Uterus (tissue), 4 donors: ENCODE data around the gene PTPRH. TPM values are rescaled to one million over a fixed set of nuclear protein-coding genes. Genes with fewer than 3 reads are reported as not detected.

Source experiments
- DNase-seq, 2 donors: peaks; one replicate each; pipeline ENCODE4 v3.0.0-alpha.2; 2019 to 2020
- H3K27ac ChIP-seq, 2 donors: fragments of 200-600 bp; sonication (generic); 1 replicate in 1 of 2; 2 replicates in 1 of 2; pipeline ENCODE4 v1.5.1; 2016 to 2018
- H3K27me3 ChIP-seq, 2 donors: fragments of 200-600 bp; sonication (generic); one replicate each; pipeline ENCODE4 v1.5.1; 2018 to 2019; ENCODE audit warnings: control low read depth in 1 of 2
- H3K36me3 ChIP-seq, 2 donors: fragments of 200-600 bp; sonication (generic); one replicate each; pipeline ENCODE4 v1.5.1; 2019; ENCODE audit warnings: control low read depth in 1 of 2
- H3K4me1 ChIP-seq, 2 donors: fragments of 200-600 bp; sonication (generic); one replicate each; pipeline ENCODE4 v1.5.1; 2018 to 2019; ENCODE audit warnings: control low read depth in 1 of 2
- H3K4me3 ChIP-seq, 2 donors: fragments of 200-600 bp; sonication (generic); 1 replicate in 1 of 2; 2 replicates in 1 of 2; pipeline ENCODE4 v1.5.1; 2018 to 2019; ENCODE audit warnings: mild to moderate bottlenecking in 1 of 2
- H3K9me3 ChIP-seq, 2 donors: fragments of 200-600 bp; sonication (generic); one replicate each; pipeline ENCODE4 v1.5.1; 2019; ENCODE audit warnings: control low read depth in 1 of 2
- POLR2A ChIP-seq, 2 donors: fragments of 450-650 bp; IDR thresholded peaks; one replicate each; pipeline ENCODE4 v1.6.1; 2016; ENCODE audit warnings: antibody characterized with exemption in 2 of 2, mild to moderate bottlenecking in 1 of 2, moderate library complexity in 1 of 2
- intact Hi-C: fragments of 100-400 bp; cut with DNase I; formaldehyde crosslinking; loops from one replicate; pipeline ENCODE4 v1.15.1; 2023; ENCODE audit warnings: low total_unique reads
- total RNA-seq, 4 donors: library from RNA; depleted of rRNA in 3 of 4; stranded (reverse); fragments of >200 nt in 3 of 4; gene quantifications; one replicate each; pipeline versions ENCODE4 v1.1.0 to v1.2.4, GENCODE V29; 2014 to 2023
- TF ChIP-seq, protein P1 (sequence below), 4 experiments: fragments of 200-600 bp in 2 of 4; fragments of 450-650 bp in 2 of 4; sonication (generic) in 2 of 4; IDR thresholded peaks; one replicate each; pipeline ENCODE4 v1.5.1; 2016 to 2019; ENCODE audit warnings: antibody characterized with exemption in 4 of 4, mild to moderate bottlenecking in 2 of 4, moderate library complexity in 1 of 4
- donor health status: DM: yes; HTN: yes; CAD: no.

The PTPRH gene
- total RNA-seq, 4 donors from 2014 or later = 0.29 to 3.8 (median 3.2) TPM; not detected in 1

- Histone ChIP-seq H3K4me3 (no peak overlapping the region), H3K27me3 (peaks cover 18 to 27% of the 10 kb centered on the region in 2 donors), H3K4me1 (no peaks in the 10 kb centered on the region), H3K9me3 (no peaks in the 10 kb centered on the region), H3K36me3 (no peaks in the 10 kb centered on the region), H3K27ac (no peak overlapping the region)
- no peak for DNase-seq
- TF ChIP-seq, protein P1, sequence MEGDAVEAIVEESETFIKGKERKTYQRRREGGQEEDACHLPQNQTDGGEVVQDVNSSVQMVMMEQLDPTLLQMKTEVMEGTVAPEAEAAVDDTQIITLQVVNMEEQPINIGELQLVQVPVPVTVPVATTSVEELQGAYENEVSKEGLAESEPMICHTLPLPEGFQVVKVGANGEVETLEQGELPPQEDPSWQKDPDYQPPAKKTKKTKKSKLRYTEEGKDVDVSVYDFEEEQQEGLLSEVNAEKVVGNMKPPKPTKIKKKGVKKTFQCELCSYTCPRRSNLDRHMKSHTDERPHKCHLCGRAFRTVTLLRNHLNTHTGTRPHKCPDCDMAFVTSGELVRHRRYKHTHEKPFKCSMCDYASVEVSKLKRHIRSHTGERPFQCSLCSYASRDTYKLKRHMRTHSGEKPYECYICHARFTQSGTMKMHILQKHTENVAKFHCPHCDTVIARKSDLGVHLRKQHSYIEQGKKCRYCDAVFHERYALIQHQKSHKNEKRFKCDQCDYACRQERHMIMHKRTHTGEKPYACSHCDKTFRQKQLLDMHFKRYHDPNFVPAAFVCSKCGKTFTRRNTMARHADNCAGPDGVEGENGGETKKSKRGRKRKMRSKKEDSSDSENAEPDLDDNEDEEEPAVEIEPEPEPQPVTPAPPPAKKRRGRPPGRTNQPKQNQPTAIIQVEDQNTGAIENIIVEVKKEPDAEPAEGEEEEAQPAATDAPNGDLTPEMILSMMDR (IDR thresholded peaks at IDR 0.05) = no peak
- no peak for TF ChIP-seq POLR2A (IDR thresholded peaks at IDR 0.05)
- intact Hi-C loops = no loop called here
Measured at GRCh38 chr19:55152017-55152416, 57.3 kb downstream of the PTPRH start.

DNA sequence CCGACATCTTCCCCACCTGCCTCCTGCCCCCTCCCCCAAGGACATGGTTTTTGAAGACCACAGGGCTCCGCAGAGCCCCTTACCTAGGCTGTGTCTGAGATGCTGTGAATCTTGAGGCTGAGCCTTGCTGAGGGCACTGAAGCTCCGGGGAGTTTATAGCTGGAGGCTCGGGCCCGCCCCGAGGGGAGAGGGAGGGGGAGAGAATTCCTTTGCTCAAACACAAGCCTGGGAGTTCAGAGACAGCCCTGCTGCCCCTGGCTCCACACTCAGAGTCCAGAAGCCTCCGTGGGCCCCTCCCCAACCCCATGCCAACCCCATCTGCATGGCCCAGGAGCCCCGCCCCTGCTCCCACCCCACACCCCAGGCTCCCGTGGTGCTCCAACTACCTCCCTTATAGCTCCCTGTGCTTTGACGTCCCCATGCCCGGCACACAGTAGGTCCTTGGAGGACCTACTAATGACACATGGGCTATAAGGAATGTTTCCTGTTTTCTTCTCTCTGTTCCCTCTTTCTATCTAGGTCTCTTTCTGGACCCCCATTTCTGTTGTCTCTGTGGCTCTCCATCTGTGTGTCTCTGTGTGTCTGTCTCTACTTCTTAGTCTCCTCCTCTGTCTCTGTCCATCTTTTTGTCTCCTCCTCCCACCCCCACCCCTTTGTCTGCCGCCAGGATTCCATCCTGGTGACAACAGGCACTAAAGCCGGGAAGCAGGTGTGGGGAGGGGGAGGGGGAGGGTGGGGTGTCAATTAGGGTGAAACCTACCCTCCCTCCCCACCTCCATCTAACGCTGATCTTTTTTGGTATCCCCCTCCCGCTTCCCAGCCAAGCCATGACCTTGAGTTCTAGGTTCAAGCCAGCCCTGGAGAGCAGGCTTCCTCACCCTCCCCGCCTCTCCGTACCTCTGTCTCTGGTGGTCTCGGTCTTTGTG lies 60.0 kb downstream of the PTPRH start, which contains the start of gene TNNT1:
Gene TNNT1 (minus strand): TSS at position 129 of the 926 bp plus-strand sequence. CDS start 2,049 bp downstream, outside the sequence.
- TF ChIP-seq, protein P1 (IDR thresholded peaks at IDR 0.05) = no peak
- TF ChIP-seq POLR2A (IDR thresholded peaks at IDR 0.05) = no peak
- H3K36me3 ChIP-seq = no peaks in the 10 kb centered on the region
- H3K27ac ChIP-seq = no peak within 1 kb of the TSS
- peaks cover 0 to 3% of the 10 kb centered on the region in 2 donors for H3K4me1 ChIP-seq
- H3K27me3 ChIP-seq = peaks cover 19 to 35% of the 10 kb centered on the region in 2 donors
- DNase-seq = no peak
- intact Hi-C loops = no loop called here
- H3K9me3 ChIP-seq = no peaks in the 10 kb centered on the region
- no peak within 1 kb of the TSS for H3K4me3 ChIP-seq

GRCh38 chr19:55147545-55148251 lies 61.6 kb downstream of the PTPRH start:
- H3K4me1 ChIP-seq = peaks cover 0 to 3% of the 10 kb centered on the region in 2 donors
- H3K4me3 ChIP-seq = no peak overlapping the region
- no peaks in the 10 kb centered on the region for H3K36me3 ChIP-seq
- peaks cover 19 to 43% of the 10 kb centered on the region in 2 donors for H3K27me3 ChIP-seq
- no peak for TF ChIP-seq POLR2A (IDR thresholded peaks at IDR 0.05)
- TF ChIP-seq, protein P1 (IDR thresholded peaks at IDR 0.05) = no peak
- intact Hi-C loops = no loop called here
- no peaks in the 10 kb centered on the region for H3K9me3 ChIP-seq
- H3K27ac ChIP-seq = no peak overlapping the region
- DNase-seq = no peak

DNA sequence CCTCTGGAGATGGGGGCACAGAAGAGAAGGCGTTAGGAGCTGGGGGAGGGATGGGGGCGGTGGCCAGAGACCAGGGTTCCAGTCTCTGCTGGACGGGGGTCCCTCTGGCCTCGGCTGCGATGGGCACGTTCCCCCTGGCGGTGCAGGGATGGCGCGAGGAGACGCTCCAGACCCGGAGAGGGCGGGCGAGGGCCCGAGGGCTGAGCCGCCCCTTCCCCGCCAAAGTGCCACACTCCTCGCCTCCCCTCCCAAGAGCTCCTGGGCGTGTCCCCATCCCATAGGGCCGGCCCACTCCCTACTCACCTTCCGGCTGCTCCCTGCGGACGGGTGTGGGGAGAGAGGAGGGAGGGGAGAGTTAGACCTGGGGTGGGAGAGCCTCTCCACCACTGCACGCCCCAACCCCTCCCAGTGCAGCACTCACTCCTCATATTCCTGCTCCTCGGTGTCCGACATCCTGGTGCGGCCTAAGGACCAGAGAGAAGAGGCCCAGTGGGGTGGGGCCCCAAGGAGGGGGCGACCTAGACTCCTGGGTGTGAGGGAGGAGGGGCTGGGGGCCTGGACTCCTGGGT lies 62.5 kb downstream of the PTPRH start:
- H3K9me3 ChIP-seq = no peaks in the 10 kb centered on the region
- DNase-seq = no peak
- intact Hi-C loops = no loop called here
- no peaks in the 10 kb centered on the region for H3K36me3 ChIP-seq
- H3K27ac ChIP-seq = no peak overlapping the region
- peaks cover 19 to 53% of the 10 kb centered on the region in 2 donors for H3K27me3 ChIP-seq
- H3K4me1 ChIP-seq = peaks cover 0 to 3% of the 10 kb centered on the region in 2 donors
- no peak overlapping the region for H3K4me3 ChIP-seq
- TF ChIP-seq POLR2A (IDR thresholded peaks at IDR 0.05) = no peak
- TF ChIP-seq, protein P1 (IDR thresholded peaks at IDR 0.05) = no peak
